Measurements from ENCODE around the gene ETV7. TPM values are rescaled to one million over a fixed set of nuclear protein-coding genes. Genes with fewer than 3 reads are reported as not detected.

ETV7 gene
- total RNA-seq, 3 donors from 2014 or later: 2.6 to 5.7 (median 2.8) TPM

GRCh38 chr6:36331381-36331780, 56.1 kb downstream of the ETV7 start:
- TF ChIP-seq, protein P1, sequence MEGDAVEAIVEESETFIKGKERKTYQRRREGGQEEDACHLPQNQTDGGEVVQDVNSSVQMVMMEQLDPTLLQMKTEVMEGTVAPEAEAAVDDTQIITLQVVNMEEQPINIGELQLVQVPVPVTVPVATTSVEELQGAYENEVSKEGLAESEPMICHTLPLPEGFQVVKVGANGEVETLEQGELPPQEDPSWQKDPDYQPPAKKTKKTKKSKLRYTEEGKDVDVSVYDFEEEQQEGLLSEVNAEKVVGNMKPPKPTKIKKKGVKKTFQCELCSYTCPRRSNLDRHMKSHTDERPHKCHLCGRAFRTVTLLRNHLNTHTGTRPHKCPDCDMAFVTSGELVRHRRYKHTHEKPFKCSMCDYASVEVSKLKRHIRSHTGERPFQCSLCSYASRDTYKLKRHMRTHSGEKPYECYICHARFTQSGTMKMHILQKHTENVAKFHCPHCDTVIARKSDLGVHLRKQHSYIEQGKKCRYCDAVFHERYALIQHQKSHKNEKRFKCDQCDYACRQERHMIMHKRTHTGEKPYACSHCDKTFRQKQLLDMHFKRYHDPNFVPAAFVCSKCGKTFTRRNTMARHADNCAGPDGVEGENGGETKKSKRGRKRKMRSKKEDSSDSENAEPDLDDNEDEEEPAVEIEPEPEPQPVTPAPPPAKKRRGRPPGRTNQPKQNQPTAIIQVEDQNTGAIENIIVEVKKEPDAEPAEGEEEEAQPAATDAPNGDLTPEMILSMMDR (IDR thresholded peaks at IDR 0.05): no peak

DNA sequence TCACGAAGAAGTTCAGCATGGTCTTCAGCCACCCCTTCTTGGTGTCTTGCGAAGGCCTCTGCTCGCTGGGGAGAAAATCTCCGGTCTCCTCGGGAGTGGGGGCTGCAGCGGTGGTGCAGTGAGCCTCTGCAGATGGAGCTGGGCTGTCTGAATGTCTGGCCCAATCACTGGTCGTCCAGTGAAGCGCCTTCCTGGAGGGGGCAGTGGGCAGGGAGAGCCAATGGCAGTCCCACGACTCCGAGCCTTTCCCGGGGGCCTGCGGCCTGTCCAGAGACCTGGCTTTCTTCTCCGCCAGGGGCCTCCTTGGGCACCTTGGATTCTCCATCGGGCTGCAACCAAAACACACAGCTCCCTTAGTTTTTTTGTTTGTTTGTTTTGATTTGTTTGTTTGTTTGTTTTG, 57.1 kb downstream of the ETV7 start:
- peaks cover 9% of the 10 kb centered on the region for H3K4me1 ChIP-seq (ENCODE audit: low read depth)
- no peaks in the 10 kb centered on the region for H3K36me3 ChIP-seq (ENCODE audit: low read depth)
- intact Hi-C loops (cut with DNase I, micrococcal nuclease): no loop called here
- no peak overlapping the region for H3K4me3 ChIP-seq
- H3K9me3 ChIP-seq: no peaks in the 10 kb centered on the region
- DNase-seq (no peak), ATAC-seq (no peak)
- TF ChIP-seq, protein P1 (IDR thresholded peaks at IDR 0.05): no peak

More at GRCh38 chr6:36331381-36331780, 56.1 kb downstream of the ETV7 start:
- intact Hi-C loops (cut with DNase I, micrococcal nuclease): no loop called here
- DNase-seq (no peak), ATAC-seq (no peak)
- H3K4me1 ChIP-seq (ENCODE audit: low read depth): peaks cover 12% of the 10 kb centered on the region
- no peaks in the 10 kb centered on the region for H3K36me3 ChIP-seq (ENCODE audit: low read depth)
- no peak overlapping the region for H3K4me3 ChIP-seq
- no peaks in the 10 kb centered on the region for H3K9me3 ChIP-seq

DNA sequence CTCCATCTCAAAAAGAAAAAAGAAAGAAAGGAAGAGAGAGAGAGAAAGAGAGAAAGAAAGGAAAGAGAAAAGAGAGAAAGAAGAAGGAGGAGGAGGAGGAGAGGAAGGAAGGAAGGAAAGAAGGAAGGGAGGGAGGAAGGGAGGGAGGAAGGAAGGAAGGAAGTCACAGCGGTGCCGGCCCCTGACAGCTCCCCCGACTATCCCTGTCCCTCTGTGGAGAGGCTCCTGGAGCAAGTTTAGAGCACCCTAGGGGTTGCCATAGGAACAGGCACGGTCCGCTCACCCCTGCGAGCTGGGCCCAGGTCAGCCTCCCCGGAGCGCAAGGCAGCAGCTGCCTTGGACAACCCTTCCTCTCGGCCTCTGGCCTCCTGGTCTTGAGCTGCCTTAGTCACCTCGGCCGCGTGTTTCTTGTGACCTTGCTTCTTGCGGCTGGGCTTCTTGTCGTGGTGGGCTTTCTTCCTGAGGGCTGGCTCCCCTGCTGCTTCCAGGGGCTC, 57.6 kb downstream of the ETV7 start:
- peaks cover 9% of the 10 kb centered on the region for H3K4me1 ChIP-seq (ENCODE audit: low read depth)
- no peak for ATAC-seq
- intact Hi-C loops (cut with DNase I, micrococcal nuclease): no loop called here
- TF ChIP-seq, protein P1 (IDR thresholded peaks at IDR 0.05): no peak
- no peaks in the 10 kb centered on the region for H3K9me3 ChIP-seq
- no peak for DNase-seq
- no peak overlapping the region for H3K4me3 ChIP-seq
- H3K36me3 ChIP-seq (ENCODE audit: low read depth): no peaks in the 10 kb centered on the region

- Histone ChIP-seq H3K36me3 (ENCODE audit: low read depth) (no peaks in the 10 kb centered on the region), H3K9me3 (no peaks in the 10 kb centered on the region), H3K4me1 (ENCODE audit: low read depth) (peaks cover under 1% of the 10 kb centered on the region), H3K4me3 (no peak overlapping the region)
- ATAC-seq (no peak), DNase-seq (no peak)
- intact Hi-C loops (cut with DNase I, micrococcal nuclease): no loop called here
- TF ChIP-seq, protein P1 (IDR thresholded peaks at IDR 0.05): no peak
Measured at GRCh38 chr6:36328600-36328999, 58.9 kb downstream of the ETV7 start.

GRCh38 chr6:36327919-36328236, 59.6 kb downstream of the ETV7 start:
- Histone ChIP-seq H3K36me3 (ENCODE audit: low read depth) (no peaks in the 10 kb centered on the region), H3K9me3 (no peaks in the 10 kb centered on the region), H3K4me1 (ENCODE audit: low read depth) (no peaks in the 10 kb centered on the region), H3K4me3 (no peak overlapping the region)
- intact Hi-C loops (cut with DNase I, micrococcal nuclease): no loop called here
- ATAC-seq (no peak), DNase-seq (no peak)
- TF ChIP-seq, protein P1 (IDR thresholded peaks at IDR 0.05): no peak
